Measurements from ENCODE around the gene MTM1. TPM values are rescaled to one million over a fixed set of nuclear protein-coding genes. Genes with fewer than 3 reads are reported as not detected.

Gene MTM1
- total and polyA plus RNA-seq, 9 of the 15 experiments (the other 6 are each of a cell fraction or from before 2014, with no cell fraction given), result 5.6 to 13.3 (median 9.5) TPM

DNA sequence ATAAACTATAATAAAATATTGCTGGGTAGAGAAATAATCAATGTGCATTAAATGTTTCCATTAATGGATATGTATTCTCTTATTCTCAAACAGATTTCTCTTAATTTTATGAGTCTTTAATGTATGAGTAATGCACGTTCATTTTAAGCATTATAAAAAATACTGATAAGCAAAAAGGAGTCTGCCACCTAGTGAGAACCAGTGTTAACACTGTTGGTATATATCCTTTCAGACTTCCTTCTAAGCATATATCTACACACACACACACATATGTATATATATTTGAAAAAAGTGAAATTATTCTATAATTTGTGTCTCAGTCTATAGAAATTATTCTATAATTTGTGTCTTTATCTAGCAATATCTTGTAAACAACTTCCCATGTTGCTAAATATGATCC, 74.8 kb downstream of the MTM1 start:
- in situ Hi-C loops (cut with MboI) (no loop called here), intact Hi-C loops (cut with micrococcal nuclease) (no loop called here)
- WGBS (ENCODE audit: insufficient coverage, low coverage, missing lambda C conversion rate), result 47% methylated on average over 1 of the region's 1 CpG
- no peak for FAIRE-seq
- BruUV-seq (replicated peaks), result no TSS peak
- ChIA-PET CTCF (ENCODE audit: low intra/inter-chr PET ratio) (no interaction called here), POLR2A (no interaction called here)
- Histone ChIP-seq H3K9me1 (ENCODE audit: control insufficient read depth, insufficient read depth, low read length) (no peaks in the 10 kb centered on the region), H3K27ac (ENCODE audit: extremely low read depth, low read depth, low read length) (no peak overlapping the region), H3K9me3 (replicated peaks; ENCODE audit: control insufficient read depth, insufficient read depth, low read depth, low read length) (no peaks in the 10 kb centered on the region), H3K4me3 (no peak overlapping the region), H3K36me3 (ENCODE audit: control insufficient read depth, insufficient read depth, low read length) (peaks cover 4% of the 10 kb centered on the region; the same call in 2 of the 3 replicates), H3K4me1 (replicated peaks in 1 of 2; ENCODE audit: control insufficient read depth in 2 of 2, insufficient read depth in 2 of 2, low read length in 2 of 2) (no peaks in the 10 kb centered on the region), H3K9ac (ENCODE audit: insufficient read depth in 1 of 2, low read depth in 2 of 2, low read length in 2 of 2) (no peak overlapping the region), H3K4me2 (ENCODE audit: insufficient read depth, low read length) (no peak overlapping the region), H4K20me1 (replicated peaks; ENCODE audit: control insufficient read depth, insufficient read depth, low read length) (no peaks in the 10 kb centered on the region), H3K79me2 (ENCODE audit: control insufficient read depth, insufficient read depth, low read length) (no peaks in the 10 kb centered on the region), H2AFZ (ENCODE audit: low read depth, low read length) (no peak overlapping the region), H3K27me3 (ENCODE audit: control insufficient read depth in 2 of 2, insufficient read depth in 2 of 2, low read length in 2 of 2) (no peaks in the 10 kb centered on the region)
- TF ChIP-seq VEZF1 (CRISPR knock-in tag; IDR thresholded peaks at IDR 0.05) (no peak), RAD21 (CRISPR knock-in tag; conservative IDR thresholded peaks at IDR 0.05 in 1 of 2, IDR thresholded peaks at IDR 0.05 in 1 of 2) (peak in 1 of 2 experiments; percentile 4; a peak in 1 of 4 replicates), LEF1 (IDR thresholded peaks at IDR 0.05) (no peak)
- no peak for ATAC-seq
- DNase-seq (ENCODE audit: extremely low read depth in 1 of 4, low spot score in 3 of 4), result no peak

DNA sequence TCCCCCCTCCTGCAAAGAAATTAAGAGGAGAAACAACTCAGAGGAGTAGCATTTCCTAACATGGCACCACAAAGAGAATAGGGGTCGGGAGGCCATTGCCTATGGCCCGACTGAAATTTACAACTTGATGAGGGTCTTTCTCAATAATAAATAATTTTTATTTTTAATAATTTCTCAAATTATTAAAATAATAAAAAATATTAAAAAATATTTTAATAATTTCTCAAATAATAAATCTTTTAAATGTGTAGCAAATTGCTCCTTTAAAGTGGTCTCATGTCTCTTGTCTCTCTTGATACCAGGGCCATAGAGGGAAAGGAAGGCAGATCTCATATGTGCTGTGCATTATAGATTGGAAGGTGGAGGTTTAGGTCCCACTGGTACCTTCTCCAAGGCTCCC, 75.5 kb downstream of the MTM1 start:
- no peak overlapping the region for H2AFZ ChIP-seq (ENCODE audit: low read depth, low read length)
- H3K4me1 ChIP-seq (replicated peaks in 1 of 2; ENCODE audit: control insufficient read depth in 2 of 2, insufficient read depth in 2 of 2, low read length in 2 of 2), result no peaks in the 10 kb centered on the region
- no peak overlapping the region for H3K4me2 ChIP-seq (ENCODE audit: insufficient read depth, low read length)
- H3K9me1 ChIP-seq (ENCODE audit: control insufficient read depth, insufficient read depth, low read length), result no peaks in the 10 kb centered on the region
- FAIRE-seq (no peak), ATAC-seq (no peak), DNase-seq (ENCODE audit: extremely low read depth in 1 of 4, low spot score in 3 of 4) (no peak)
- no peaks in the 10 kb centered on the region for H3K9me3 ChIP-seq (replicated peaks; ENCODE audit: control insufficient read depth, insufficient read depth, low read depth, low read length)
- WGBS (ENCODE audit: insufficient coverage, low coverage, missing lambda C conversion rate), result 58% methylated on average over 2 of the region's 2 CpGs
- intact Hi-C loops (cut with micrococcal nuclease) (no loop called here), in situ Hi-C loops (cut with MboI) (no loop called here)
- ChIA-PET CTCF (ENCODE audit: low intra/inter-chr PET ratio) (no interaction called here), POLR2A (no interaction called here)
- H3K9ac ChIP-seq (ENCODE audit: insufficient read depth in 1 of 2, low read depth in 2 of 2, low read length in 2 of 2), result no peak overlapping the region
- BruUV-seq (replicated peaks), result no TSS peak
- H3K27me3 ChIP-seq (ENCODE audit: control insufficient read depth in 2 of 2, insufficient read depth in 2 of 2, low read length in 2 of 2), result no peaks in the 10 kb centered on the region
- peaks cover 4% of the 10 kb centered on the region; the same call in 2 of the 3 replicates for H3K36me3 ChIP-seq (ENCODE audit: control insufficient read depth, insufficient read depth, low read length)
- no peaks in the 10 kb centered on the region for H4K20me1 ChIP-seq (replicated peaks; ENCODE audit: control insufficient read depth, insufficient read depth, low read length)
- no peak overlapping the region for H3K27ac ChIP-seq (ENCODE audit: extremely low read depth, low read depth, low read length)
- no peaks in the 10 kb centered on the region for H3K79me2 ChIP-seq (ENCODE audit: control insufficient read depth, insufficient read depth, low read length)
- no peak overlapping the region for H3K4me3 ChIP-seq
- TF ChIP-seq GATAD2B (IDR thresholded peaks at IDR 0.05; ENCODE audit: borderline replicate concordance) (no peak), ZKSCAN8 (CRISPR knock-in tag; IDR thresholded peaks at IDR 0.05) (no peak), PRPF4 (IDR thresholded peaks at IDR 0.05; ENCODE audit: insufficient read depth, low read depth, low read length, poor library complexity, severe bottlenecking) (no peak), XRCC3 (IDR thresholded peaks at IDR 0.05) (no peak), ZSCAN32 (CRISPR knock-in tag; IDR thresholded peaks at IDR 0.05) (no peak), ZBTB33 (CRISPR knock-in tag; IDR thresholded peaks at IDR 0.05) (no peak)
